ENCODE results near the gene GLT8D2.

DNA sequence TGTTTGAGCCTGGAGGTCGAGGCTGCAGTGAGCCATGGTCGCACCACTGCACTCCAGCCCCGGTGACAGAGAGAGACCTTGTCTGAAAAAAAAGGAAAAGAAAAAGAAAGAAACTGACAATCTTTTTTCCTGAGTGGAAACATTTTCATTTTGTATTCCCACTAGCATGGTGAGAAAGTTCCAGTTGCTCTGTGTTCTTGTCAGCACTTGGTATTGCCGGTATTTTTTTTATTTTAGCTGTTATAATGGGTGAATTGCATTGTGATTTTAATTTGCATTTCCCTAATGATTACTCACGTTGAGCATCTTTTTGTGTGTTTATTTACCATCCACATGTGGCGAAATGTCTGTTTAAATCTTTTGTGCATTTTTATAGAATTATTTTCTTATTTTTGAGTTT, 25.6 kb downstream of the GLT8D2 start:
- TF ChIP-seq, protein P1, sequence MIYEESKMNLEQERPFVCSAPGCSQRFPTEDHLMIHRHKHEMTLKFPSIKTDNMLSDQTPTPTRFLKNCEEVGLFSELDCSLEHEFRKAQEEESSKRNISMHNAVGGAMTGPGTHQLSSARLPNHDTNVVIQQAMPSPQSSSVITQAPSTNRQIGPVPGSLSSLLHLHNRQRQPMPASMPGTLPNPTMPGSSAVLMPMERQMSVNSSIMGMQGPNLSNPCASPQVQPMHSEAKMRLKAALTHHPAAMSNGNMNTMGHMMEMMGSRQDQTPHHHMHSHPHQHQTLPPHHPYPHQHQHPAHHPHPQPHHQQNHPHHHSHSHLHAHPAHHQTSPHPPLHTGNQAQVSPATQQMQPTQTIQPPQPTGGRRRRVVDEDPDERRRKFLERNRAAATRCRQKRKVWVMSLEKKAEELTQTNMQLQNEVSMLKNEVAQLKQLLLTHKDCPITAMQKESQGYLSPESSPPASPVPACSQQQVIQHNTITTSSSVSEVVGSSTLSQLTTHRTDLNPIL (CRISPR knock-in tag; IDR thresholded peaks at IDR 0.05; ENCODE audit: low read depth) = no peak
- TF ChIP-seq PATZ1 (CRISPR knock-in tag; IDR thresholded peaks at IDR 0.05; ENCODE audit: borderline replicate concordance) = no peak
- no peak for TF ChIP-seq SNAI2 (CRISPR knock-in tag; IDR thresholded peaks at IDR 0.05)

Data from SK-N-SH treated with all-trans-retinoic acid at 6 μM for 48 hours (cell line).